CD14-positive monocyte (primary cell): ENCODE data around the gene TGM2. TPM values are rescaled to one million over a fixed set of nuclear protein-coding genes. Genes with fewer than 3 reads are reported as not detected.

ENCODE experiments used
- DNase-seq, 3 donors: peaks; one replicate each; pipeline ENCODE4 v3.0.0-alpha.2; 2011 to 2022
- H2AFZ ChIP-seq: 2 replicates; pipeline ENCODE4 v1.6.0; 2012; ENCODE audit warnings: mild to moderate bottlenecking, low read depth, low read length, inconsistent platforms; ENCODE audit not compliant: insufficient read depth, poor library complexity, severe bottlenecking
- H3K27ac ChIP-seq, 2 donors: 1 replicate in 1 of 2; 2 replicates in 1 of 2; pipeline ENCODE4 v1.5.1; 2012 to 2013; ENCODE audit warnings: low read length in 2 of 2, control low read depth in 1 of 2, inconsistent platforms in 1 of 2, low read depth in 1 of 2, mild to moderate bottlenecking in 1 of 2
- H3K27me3 ChIP-seq, 2 donors: one replicate each; pipeline versions ENCODE4 v1.6.0 to v1.6.1; 2011 to 2013; ENCODE audit warnings: low read length in 2 of 2; ENCODE audit not compliant: control insufficient read depth in 2 of 2, insufficient read depth in 2 of 2
- H3K36me3 ChIP-seq, 2 donors: replicated peaks in 1 of 2; 1 replicate in 1 of 2; 2 replicates in 1 of 2; pipeline versions ENCODE4 v1.5.1 to v1.6.1; 2012 to 2013; ENCODE audit warnings: low read length in 2 of 2, control low read depth in 1 of 2, inconsistent platforms in 1 of 2, mild to moderate bottlenecking in 1 of 2; ENCODE audit not compliant: insufficient read depth in 2 of 2, control insufficient read depth in 1 of 2
- H3K4me1 ChIP-seq, 2 donors: 1 replicate in 1 of 2; 2 replicates in 1 of 2; pipeline versions ENCODE4 v1.5.1 to v1.6.1; 2012 to 2013; ENCODE audit warnings: low read length in 2 of 2, control low read depth in 1 of 2, inconsistent platforms in 1 of 2, mild to moderate bottlenecking in 1 of 2, moderate library complexity in 1 of 2; ENCODE audit not compliant: insufficient read depth in 2 of 2, control insufficient read depth in 1 of 2
- H3K4me2 ChIP-seq: replicated peaks from 2 replicates; pipeline ENCODE3; 2012; ENCODE audit warnings: low read length, moderate library complexity, mild to moderate bottlenecking; ENCODE audit not compliant: poor library complexity, severe bottlenecking; ENCODE audit errors: extremely low read depth
- H3K4me3 ChIP-seq, 3 experiments: fragments of 200-600 bp in 1 of 3; sonication (generic) in 1 of 3; replicated peaks in 1 of 3; 1 replicate in 2 of 3; 2 replicates in 1 of 3; pipeline ENCODE4 v1.5.1; 2011 to 2013; ENCODE audit warnings: low read length in 3 of 3, mild to moderate bottlenecking in 3 of 3, control low read depth in 2 of 3, low read depth in 2 of 3, inconsistent platforms in 1 of 3, moderate library complexity in 1 of 3
- H3K79me2 ChIP-seq: 2 replicates; pipeline ENCODE4 v1.6.0; 2012; ENCODE audit warnings: mild to moderate bottlenecking, control low read depth, inconsistent platforms, low read length, moderate library complexity; ENCODE audit not compliant: insufficient read depth
- H3K9ac ChIP-seq: 2 replicates; pipeline ENCODE4 v1.6.0; 2017; ENCODE audit warnings: low read length, mild to moderate bottlenecking; ENCODE audit not compliant: insufficient read depth, poor library complexity, severe bottlenecking
- H3K9me3 ChIP-seq, 2 donors: replicated peaks in 1 of 2; 1 replicate in 1 of 2; 2 replicates in 1 of 2; pipeline versions ENCODE4 v1.5.1 to v1.6.1; 2012 to 2013; ENCODE audit warnings: low read length in 2 of 2, control low read depth in 1 of 2; ENCODE audit not compliant: control insufficient read depth in 1 of 2, insufficient read depth in 1 of 2
- H4K20me1 ChIP-seq: 2 replicates; pipeline ENCODE4 v1.6.0; 2012; ENCODE audit warnings: mild to moderate bottlenecking, low read length, control low read depth, moderate library complexity; ENCODE audit not compliant: insufficient read depth
- H3K27ac Mint-ChIP-seq, 7 donors: one replicate each; pipeline ENCODE4 v1.8.0; 2020; ENCODE audit warnings: mild to moderate bottlenecking in 7 of 7, mixed read lengths in 7 of 7, moderate library complexity in 6 of 7, inconsistent platforms in 2 of 7
- H3K27me3 Mint-ChIP-seq, 3 donors: one replicate each; pipeline ENCODE4 v1.8.0; 2021 to 2022; ENCODE audit warnings: low read depth in 3 of 3, mild to moderate bottlenecking in 3 of 3, mixed read lengths in 3 of 3, moderate library complexity in 3 of 3, inconsistent platforms in 1 of 3
- H3K36me3 Mint-ChIP-seq, 2 donors: one replicate each; pipeline ENCODE4 v1.8.0; 2020; ENCODE audit warnings: mixed read lengths in 2 of 2, inconsistent platforms in 1 of 2, mild to moderate bottlenecking in 1 of 2
- H3K4me1 Mint-ChIP-seq: one replicate; pipeline ENCODE4 v1.8.0; 2020; ENCODE audit warnings: mild to moderate bottlenecking, mixed read lengths
- H3K4me3 Mint-ChIP-seq, 2 donors: one replicate each; pipeline ENCODE4 v1.8.0; 2020; ENCODE audit warnings: mild to moderate bottlenecking in 2 of 2, mixed read lengths in 2 of 2, moderate library complexity in 1 of 2
- H3K9me3 Mint-ChIP-seq, 7 donors: one replicate each; pipeline ENCODE4 v1.8.0; 2020 to 2022; ENCODE audit warnings: mixed read lengths in 7 of 7, mild to moderate bottlenecking in 6 of 7, moderate library complexity in 6 of 7, inconsistent platforms in 2 of 7
- CTCF ChIP-seq: fragments of 200-600 bp; IDR thresholded peaks from one replicate; pipeline ENCODE4 v1.8.0; 2022; ENCODE audit warnings: antibody characterized with exemption, mild to moderate bottlenecking
- WGBS: methylation state at CpG from one replicate; pipeline ENCODE4 v1.1.5; 2013; ENCODE audit warnings: missing lambda C conversion rate; ENCODE audit not compliant: insufficient coverage; 5-methylcytosine and 5-hydroxymethylcytosine counted together
- intact Hi-C, 2 donors: fragments of 100-400 bp; cut with micrococcal nuclease; formaldehyde crosslinking; loops; one replicate each; pipeline versions ENCODE4 v1.15.0 to v1.15.1; 2023
- polyA plus RNA-seq, 3 donors: library from polyadenylated mRNA; depleted of rRNA in 1 of 3; unstranded in 2 of 3; stranded (reverse) in 1 of 3; fragments of 300-500 nt in 2 of 3; fragments of >200 nt in 1 of 3; fragmentation: Illumina TruSeq in 2 of 3; gene quantifications; 1 replicate in 2 of 3; 2 replicates in 1 of 3; pipeline ENCODE4 v1.2.3, GENCODE V29; 2012 to 2021

TGM2 gene
- polyA plus RNA-seq, 3 donors, result 0.47 to 1.7 (median 1.6) TPM

DNA sequence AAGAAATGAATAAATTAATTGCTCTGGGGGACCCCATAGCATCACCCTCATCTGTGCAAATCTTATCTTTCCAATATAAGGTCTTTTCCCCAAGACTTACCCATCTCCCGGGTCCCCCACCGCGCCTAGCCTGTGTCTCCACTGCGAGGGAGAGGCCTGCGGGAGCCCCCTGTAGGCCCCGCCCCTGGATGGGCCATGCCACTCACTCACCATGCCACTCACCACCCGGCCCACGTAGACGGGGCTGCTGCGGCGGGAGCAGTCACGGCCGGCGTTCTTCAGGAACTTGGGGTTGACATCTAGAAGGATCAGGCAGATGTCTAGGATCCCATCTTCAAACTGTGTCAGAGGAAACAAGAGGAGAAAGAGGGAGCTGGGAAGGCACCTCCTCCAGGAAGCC, 17.3 kb downstream of the TGM2 start:
- Mint-ChIP-seq H3K9me3 (peaks cover 0 to 4% (median 0%) of the 10 kb centered on the region in 7 donors), H3K27ac (peak overlapping the region in 1 of 7 donors; percentile 41), H3K4me1 (peaks cover 84% of the 10 kb centered on the region), H3K36me3 (peaks cover 3 to 15% of the 10 kb centered on the region in 2 donors), H3K4me3 (no peak overlapping the region), H3K27me3 (peaks cover 0 to 2% (median 2%) of the 10 kb centered on the region in 3 donors)
- 92% methylated on average over 5 of the region's 14 CpGs for WGBS
- Histone ChIP-seq H3K9me3 (no peaks in the 10 kb centered on the region), H3K36me3 (no peaks in the 10 kb centered on the region), H3K9ac (no peak overlapping the region), H3K4me1 (peaks cover 62 to 77% of the 10 kb centered on the region in 2 donors), H3K4me2 (no peak overlapping the region), H3K79me2 (no peaks in the 10 kb centered on the region), H2AFZ (no peak overlapping the region), H4K20me1 (no peaks in the 10 kb centered on the region), H3K27me3 (no peaks in the 10 kb centered on the region), H3K4me3 (no peak overlapping the region), H3K27ac (no peak overlapping the region)
- intact Hi-C loops, result no loop called here
- TF ChIP-seq CTCF, result no peak
- DNase-seq, result no peak

DNA sequence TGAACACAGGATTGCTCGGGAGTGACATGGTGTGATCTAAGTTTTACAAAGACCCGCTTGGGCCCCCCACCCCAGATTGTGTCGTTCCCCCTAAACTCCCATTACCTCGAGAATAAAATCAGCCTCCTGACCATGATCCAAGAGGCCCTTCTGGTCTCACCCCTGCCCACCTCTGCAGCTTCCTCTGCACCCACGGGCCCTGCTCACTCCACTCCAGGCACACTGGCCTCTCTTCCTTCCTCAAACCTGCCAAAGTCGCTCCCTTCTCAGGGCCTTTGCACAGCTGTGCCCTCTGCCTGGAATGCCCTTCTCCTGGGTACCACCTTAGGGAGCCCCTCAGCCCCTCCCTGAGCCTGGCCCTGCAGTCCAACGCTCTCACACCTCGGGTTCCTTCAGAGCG, 17.9 kb downstream of the TGM2 start:
- Histone ChIP-seq H3K9ac (no peak overlapping the region), H4K20me1 (no peaks in the 10 kb centered on the region), H3K36me3 (no peaks in the 10 kb centered on the region), H3K4me3 (no peak overlapping the region), H2AFZ (no peak overlapping the region), H3K9me3 (no peaks in the 10 kb centered on the region), H3K4me2 (no peak overlapping the region), H3K27ac (no peak overlapping the region), H3K79me2 (no peaks in the 10 kb centered on the region), H3K27me3 (no peaks in the 10 kb centered on the region), H3K4me1 (peaks cover 56 to 71% of the 10 kb centered on the region in 2 donors)
- Mint-ChIP-seq H3K4me1 (peaks cover 78% of the 10 kb centered on the region), H3K36me3 (peaks cover 3 to 15% of the 10 kb centered on the region in 2 donors), H3K9me3 (peaks cover 0 to 4% (median 0%) of the 10 kb centered on the region in 7 donors), H3K4me3 (no peak overlapping the region), H3K27me3 (peaks cover 0 to 2% (median 2%) of the 10 kb centered on the region in 3 donors), H3K27ac (peak overlapping the region in 2 of 7 donors; percentile 46 to 76)
- WGBS, result 54% methylated on average over 6 of the region's 9 CpGs
- no peak for DNase-seq
- no peak for TF ChIP-seq CTCF
- intact Hi-C loops, result no loop called here
